Mesenchymal stem cell (in vitro differentiated cells and primary cell): ENCODE results near the gene NTF3.

Source experiments
- DNase-seq: peaks from one replicate; pipeline ENCODE4 v3.0.0-alpha.2; 2013
- H2AFZ ChIP-seq: one replicate; pipeline ENCODE4 v1.6.1; 2013; ENCODE audit warnings: low read depth, mild to moderate bottlenecking, control low read depth, inconsistent platforms, low read length, moderate library complexity
- H2AK5ac ChIP-seq: 2 replicates; pipeline ENCODE4 v1.6.1; 2013; ENCODE audit warnings: low read length, moderate library complexity, mild to moderate bottlenecking, inconsistent platforms; ENCODE audit not compliant: severe bottlenecking
- H2BK120ac ChIP-seq: one replicate; pipeline ENCODE4 v1.6.1; 2013; ENCODE audit warnings: low read depth, mild to moderate bottlenecking, inconsistent platforms, low read length, moderate library complexity
- H2BK12ac ChIP-seq, 2 experiments: one replicate each; pipeline ENCODE4 v1.6.1; 2013; ENCODE audit warnings: inconsistent platforms in 2 of 2, low read length in 2 of 2, mild to moderate bottlenecking in 2 of 2, moderate library complexity in 2 of 2, control low read depth in 1 of 2
- H2BK15ac ChIP-seq: one replicate; pipeline ENCODE4 v1.6.1; 2013; ENCODE audit warnings: mild to moderate bottlenecking, low read depth, inconsistent platforms; ENCODE audit not compliant: poor library complexity, severe bottlenecking
- H2BK5ac ChIP-seq: 2 replicates; pipeline ENCODE4 v1.6.1; 2013; ENCODE audit warnings: low read depth, mild to moderate bottlenecking, low read length, control low read depth, inconsistent platforms; ENCODE audit not compliant: poor library complexity, severe bottlenecking
- H3K14ac ChIP-seq, 2 experiments: one replicate each; pipeline ENCODE4 v1.6.1; 2013; ENCODE audit warnings: inconsistent platforms in 2 of 2, low read length in 2 of 2, control low read depth in 1 of 2, mild to moderate bottlenecking in 1 of 2, moderate library complexity in 1 of 2
- H3K18ac ChIP-seq, 2 experiments: one replicate each; pipeline ENCODE4 v1.6.1; 2013; ENCODE audit warnings: inconsistent platforms in 2 of 2, low read length in 2 of 2, control low read depth in 1 of 2, low read depth in 1 of 2, mild to moderate bottlenecking in 1 of 2
- H3K23ac ChIP-seq, 2 experiments: one replicate each; pipeline ENCODE4 v1.6.1; 2013; ENCODE audit warnings: inconsistent platforms in 2 of 2, low read length in 2 of 2, mild to moderate bottlenecking in 2 of 2, moderate library complexity in 2 of 2, control low read depth in 1 of 2
- H3K27ac ChIP-seq: 2 replicates; pipeline ENCODE4 v1.5.1; 2013; ENCODE audit warnings: mild to moderate bottlenecking, moderate library complexity, low read length, control low read depth, inconsistent platforms; ENCODE audit not compliant: poor library complexity, severe bottlenecking
- H3K27me3 ChIP-seq, 2 experiments: 2 replicates each; pipeline versions ENCODE4 v1.6.1 to v1.7.0; 2013; ENCODE audit warnings: low read length in 2 of 2, mild to moderate bottlenecking in 2 of 2, moderate library complexity in 2 of 2, control low read depth in 1 of 2, inconsistent platforms in 1 of 2; ENCODE audit not compliant: control insufficient read depth in 1 of 2, insufficient read depth in 1 of 2
- H3K36me3 ChIP-seq, 2 experiments: 2 replicates each; pipeline versions ENCODE4 v1.6.1 to v1.7.0; 2013; ENCODE audit warnings: low read length in 2 of 2, control low read depth in 1 of 2, inconsistent platforms in 1 of 2, low read depth in 1 of 2, mild to moderate bottlenecking in 1 of 2; ENCODE audit not compliant: insufficient read depth in 2 of 2, control insufficient read depth in 1 of 2
- H3K4ac ChIP-seq, 2 experiments: one replicate each; pipeline ENCODE4 v1.6.1; 2013; ENCODE audit warnings: inconsistent platforms in 2 of 2, low read length in 2 of 2, mild to moderate bottlenecking in 2 of 2, moderate library complexity in 2 of 2, control low read depth in 1 of 2, low read depth in 1 of 2
- H3K4me1 ChIP-seq: 2 replicates; pipeline ENCODE4 v1.6.1; 2013; ENCODE audit warnings: low read depth, low read length, control low read depth; ENCODE audit not compliant: control insufficient read depth, insufficient read depth
- H3K4me2 ChIP-seq: 2 replicates; pipeline ENCODE4 v1.6.1; 2013; ENCODE audit warnings: low read length, mild to moderate bottlenecking, inconsistent platforms; ENCODE audit not compliant: poor library complexity, severe bottlenecking
- H3K4me3 ChIP-seq, 2 experiments: 2 replicates each; pipeline versions ENCODE4 v1.5.1 to v1.7.0; 2013; ENCODE audit warnings: low read length in 2 of 2, mild to moderate bottlenecking in 2 of 2, control low read depth in 1 of 2, low read depth in 1 of 2; ENCODE audit not compliant: insufficient read depth in 1 of 2
- H3K79me1 ChIP-seq: replicated peaks from 2 replicates; pipeline ENCODE4 v1.6.1; 2013; ENCODE audit warnings: mild to moderate bottlenecking, control low read depth, low read length, inconsistent platforms; ENCODE audit not compliant: poor library complexity, severe bottlenecking
- H3K9ac ChIP-seq: 2 replicates; pipeline ENCODE4 v1.7.0; 2013; ENCODE audit warnings: mild to moderate bottlenecking, low read length, moderate library complexity
- H3K9me3 ChIP-seq: 2 replicates; pipeline ENCODE4 v1.7.0; 2013; ENCODE audit warnings: mild to moderate bottlenecking, low read length; ENCODE audit not compliant: control insufficient read depth
- H4K8ac ChIP-seq: one replicate; pipeline ENCODE4 v1.6.1; 2013; ENCODE audit warnings: inconsistent platforms, mild to moderate bottlenecking, low read length, moderate library complexity
- H4K91ac ChIP-seq: one replicate; pipeline ENCODE4 v1.6.1; 2013; ENCODE audit warnings: mild to moderate bottlenecking, low read length, inconsistent platforms
- WGBS: methylation state at CpG from one replicate; pipeline ENCODE4 v1.1.7; 2013; ENCODE audit warnings: mixed read lengths; 5-methylcytosine and 5-hydroxymethylcytosine counted together

The NTF3 gene

DNA sequence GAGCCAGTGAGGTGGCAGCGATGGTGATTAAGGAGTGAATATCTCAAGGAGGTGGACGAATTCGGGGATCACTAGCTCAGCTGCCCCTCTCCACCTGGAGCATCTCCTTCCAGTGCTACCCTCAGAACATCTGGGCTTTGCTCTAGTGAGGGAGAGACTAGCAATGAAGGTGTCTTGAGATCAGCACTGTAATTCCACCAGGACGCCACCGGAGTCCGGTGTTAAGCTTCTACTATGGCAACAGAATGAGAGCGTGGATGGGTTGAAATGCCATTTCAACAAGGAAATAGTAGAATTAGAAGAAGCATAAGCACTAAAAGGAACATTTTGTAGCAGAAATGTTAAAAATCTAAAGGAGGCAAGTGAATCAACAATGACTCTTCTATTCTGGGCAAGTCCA is 61.1 kb downstream of the NTF3 start:
- Histone ChIP-seq H2BK15ac (no peak overlapping the region), H4K91ac (no peak overlapping the region)

DNA sequence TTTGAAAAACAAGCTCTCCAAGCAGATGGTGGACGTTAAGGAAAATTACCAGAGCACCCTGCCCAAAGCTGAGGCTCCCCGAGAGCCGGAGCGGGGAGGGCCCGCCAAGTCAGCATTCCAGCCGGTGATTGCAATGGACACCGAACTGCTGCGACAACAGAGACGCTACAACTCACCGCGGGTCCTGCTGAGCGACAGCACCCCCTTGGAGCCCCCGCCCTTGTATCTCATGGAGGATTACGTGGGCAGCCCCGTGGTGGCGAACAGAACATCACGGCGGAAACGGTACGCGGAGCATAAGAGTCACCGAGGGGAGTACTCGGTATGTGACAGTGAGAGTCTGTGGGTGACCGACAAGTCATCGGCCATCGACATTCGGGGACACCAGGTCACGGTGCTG is 62.4 kb downstream of the NTF3 start:
- Histone ChIP-seq H3K27me3 (peaks cover 0 to 5% of the 10 kb centered on the region in 2 experiments), H3K23ac (no peak overlapping the region), H3K18ac (no peak overlapping the region), H2BK15ac (no peak overlapping the region), H3K4me2 (no peak overlapping the region), H3K27ac (no peak overlapping the region), H3K4me1 (no peaks in the 10 kb centered on the region), H2AFZ (no peak overlapping the region), H2BK12ac (no peak overlapping the region), H2BK120ac (no peak overlapping the region), H3K4ac (no peak overlapping the region), H3K9ac (no peak overlapping the region), H3K4me3 (no peak overlapping the region), H2AK5ac (no peak overlapping the region), H2BK5ac (no peak overlapping the region), H3K79me1 (no peaks in the 10 kb centered on the region), H4K91ac (no peak overlapping the region), H4K8ac (no peak overlapping the region), H3K9me3 (no peaks in the 10 kb centered on the region), H3K36me3 (no peaks in the 10 kb centered on the region), H3K14ac (no peak overlapping the region)
- 96% methylated on average over 28 of the region's 28 CpGs for WGBS
- DNase-seq: no peak

More for the DNA sequence above, 61.1 kb downstream of the NTF3 start:
- no peak overlapping the region for H2AFZ ChIP-seq
- H2BK12ac ChIP-seq: no peak overlapping the region
- no peak overlapping the region for H4K8ac ChIP-seq
- H3K23ac ChIP-seq: no peak overlapping the region
- no peak overlapping the region for H3K18ac ChIP-seq
- H3K4me1 ChIP-seq: no peaks in the 10 kb centered on the region
- H3K9ac ChIP-seq: no peak overlapping the region
- H2BK120ac ChIP-seq: no peak overlapping the region
- H3K79me1 ChIP-seq: no peaks in the 10 kb centered on the region
- DNase-seq: no peak
- no peaks in the 10 kb centered on the region for H3K36me3 ChIP-seq
- H3K4ac ChIP-seq: no peak overlapping the region
- H3K14ac ChIP-seq: no peak overlapping the region
- no peak overlapping the region for H2AK5ac ChIP-seq
- H3K4me2 ChIP-seq: no peak overlapping the region
- no peak overlapping the region for H3K4me3 ChIP-seq
- no peak overlapping the region for H3K27ac ChIP-seq
- 71% methylated on average over 7 of the region's 7 CpGs for WGBS
- peaks cover 0 to 5% of the 10 kb centered on the region in 2 experiments for H3K27me3 ChIP-seq
- no peak overlapping the region for H2BK5ac ChIP-seq
- H3K9me3 ChIP-seq: no peaks in the 10 kb centered on the region

DNA sequence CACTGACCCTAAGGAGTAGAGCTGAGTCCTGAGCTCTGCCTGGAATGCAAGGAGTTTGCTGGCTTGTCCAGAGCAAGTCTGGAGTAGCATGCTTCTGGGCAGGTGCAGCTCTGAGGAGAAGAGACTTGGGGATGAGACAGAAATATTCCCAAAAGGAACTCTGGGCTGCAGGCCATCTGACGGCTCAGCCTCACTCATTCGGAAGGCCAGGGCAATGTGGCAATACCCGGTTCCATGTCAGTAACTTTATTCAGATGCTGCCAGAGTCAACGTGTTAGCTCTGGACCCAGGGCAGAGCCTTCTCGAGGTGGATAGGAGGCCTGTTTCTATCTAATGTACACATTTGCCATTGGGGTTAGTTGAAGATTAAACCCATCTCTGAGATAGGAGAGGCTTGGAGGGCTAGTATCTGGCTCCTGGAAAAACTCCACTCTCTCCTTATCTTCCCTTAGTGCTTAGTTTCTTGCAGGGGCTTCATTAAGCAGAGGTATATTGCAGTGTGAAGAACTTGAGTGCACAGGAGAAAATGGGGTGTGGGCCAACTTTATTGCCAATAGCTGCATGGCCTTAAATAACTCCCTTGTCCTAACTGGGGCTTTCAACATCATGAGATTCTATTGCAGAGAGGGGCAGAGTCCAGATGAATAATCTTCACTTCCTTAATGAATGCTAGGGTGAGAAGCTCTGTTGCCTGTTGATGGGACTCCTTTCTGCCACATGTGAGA is 65.6 kb downstream of the NTF3 start:
- H3K23ac ChIP-seq: no peak overlapping the region
- 92% methylated on average over 5 of the region's 5 CpGs for WGBS
- DNase-seq: peak; percentile 16

DNA sequence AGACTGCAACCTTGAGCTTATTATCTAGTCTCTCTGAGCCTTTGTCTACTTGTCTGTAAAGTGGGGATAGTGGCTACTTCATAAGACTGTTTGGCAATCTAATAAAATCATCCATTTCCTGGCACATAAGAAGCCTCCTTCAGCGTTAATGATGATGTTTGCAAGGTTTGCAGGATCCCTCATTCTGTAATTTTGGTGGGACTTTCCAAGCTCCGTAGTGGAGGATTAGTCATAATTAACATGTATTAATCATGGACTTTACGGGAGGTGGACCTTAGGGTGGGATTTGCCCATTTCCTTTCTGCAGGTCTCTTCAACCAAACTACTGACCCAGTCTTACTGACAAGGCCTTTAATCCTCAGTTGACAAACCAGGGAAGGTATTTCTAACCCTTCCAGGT is 66.2 kb downstream of the NTF3 start:
- WGBS: 58% methylated on average over 3 of the region's 3 CpGs
- H3K14ac ChIP-seq: no peak overlapping the region

More for the DNA sequence above, 65.6 kb downstream of the NTF3 start:
- Histone ChIP-seq H3K79me1 (no peaks in the 10 kb centered on the region), H3K27me3 (no peaks in the 10 kb centered on the region), H4K8ac (no peak overlapping the region), H2BK120ac (no peak overlapping the region), H3K4ac (no peak overlapping the region), H3K36me3 (no peaks in the 10 kb centered on the region), H3K9me3 (no peaks in the 10 kb centered on the region), H2AFZ (no peak overlapping the region), H2BK15ac (no peak overlapping the region), H3K18ac (no peak overlapping the region), H4K91ac (no peak overlapping the region), H3K4me1 (no peaks in the 10 kb centered on the region), H2BK12ac (no peak overlapping the region), H2AK5ac (no peak overlapping the region), H3K9ac (no peak overlapping the region), H3K14ac (no peak overlapping the region), H3K27ac (no peak overlapping the region), H2BK5ac (no peak overlapping the region), H3K4me3 (no peak overlapping the region), H3K4me2 (no peak overlapping the region)

More for the DNA sequence above, 66.2 kb downstream of the NTF3 start:
- no peak overlapping the region for H3K9ac ChIP-seq
- no peak overlapping the region for H2BK12ac ChIP-seq
- H3K4me1 ChIP-seq: no peaks in the 10 kb centered on the region
- H3K27ac ChIP-seq: no peak overlapping the region
- H3K18ac ChIP-seq: no peak overlapping the region
- H2AK5ac ChIP-seq: no peak overlapping the region
- no peak overlapping the region for H3K23ac ChIP-seq
- no peak overlapping the region for H2BK5ac ChIP-seq
- H3K9me3 ChIP-seq: no peaks in the 10 kb centered on the region
- no peaks in the 10 kb centered on the region for H3K36me3 ChIP-seq
- DNase-seq: peak; percentile 35
- H4K8ac ChIP-seq: no peak overlapping the region
- no peak overlapping the region for H2AFZ ChIP-seq
- no peak overlapping the region for H3K4me3 ChIP-seq
- no peaks in the 10 kb centered on the region for H3K79me1 ChIP-seq
- H4K91ac ChIP-seq: no peak overlapping the region
- no peaks in the 10 kb centered on the region for H3K27me3 ChIP-seq
- no peak overlapping the region for H3K4ac ChIP-seq
- no peak overlapping the region for H3K4me2 ChIP-seq
- H2BK15ac ChIP-seq: no peak overlapping the region
- no peak overlapping the region for H2BK120ac ChIP-seq
